CD4-positive, alpha-beta T cell (primary cell): ENCODE measurements around the gene OTULIN. TPM values are rescaled to one million over a fixed set of nuclear protein-coding genes. Genes with fewer than 3 reads are reported as not detected.

ENCODE experiments used
- ATAC-seq: fragments of 200-7000 bp; cut with Tn5 transposase; one replicate; pipeline ENCODE4 v1.10.0; 2022; ENCODE audit warnings: mild to moderate bottlenecking; ENCODE audit not compliant: poor library complexity
- CTCF ChIA-PET: fragments of 350-600 bp; sonication (Branson Sonifier 250); formaldehyde crosslinking; loops from one replicate; lab custom pipeline; 2021; ENCODE audit warnings: antibody characterized with exemption, inconsistent platforms; lab: Charles Lee
- POLR2A ChIA-PET: fragments of 350-600 bp; sonication (Branson Sonifier 250); formaldehyde crosslinking; loops from one replicate; lab custom pipeline; 2021; ENCODE audit warnings: antibody characterized with exemption, inconsistent platforms; lab: Charles Lee
- DNase-seq, 14 experiments: peaks; one replicate each; pipeline ENCODE4 v3.0.0-alpha.2; 2013 to 2020; ENCODE audit warnings: mixed read lengths in 2 of 14
- H3K27ac ChIP-seq, 2 donors: one replicate each; pipeline versions ENCODE4 v1.5.1 to v1.7.0; 2013; ENCODE audit warnings: low read length in 2 of 2, low read depth in 1 of 2, mild to moderate bottlenecking in 1 of 2
- H3K27me3 ChIP-seq, 2 experiments: 1 replicate in 1 of 2; 2 replicates in 1 of 2; pipeline versions ENCODE4 v1.6.1 to v1.7.0; 2013; ENCODE audit warnings: low read length in 2 of 2, control low read depth in 1 of 2, mild to moderate bottlenecking in 1 of 2, moderate library complexity in 1 of 2; ENCODE audit not compliant: insufficient read depth in 2 of 2, control insufficient read depth in 1 of 2
- H3K36me3 ChIP-seq: one replicate; pipeline ENCODE4 v1.6.1; 2013; ENCODE audit warnings: low read length, control low read depth; ENCODE audit not compliant: insufficient read depth
- H3K4me1 ChIP-seq: one replicate; pipeline ENCODE4 v1.6.1; 2013; ENCODE audit warnings: low read length, control low read depth; ENCODE audit not compliant: insufficient read depth
- H3K4me3 ChIP-seq: one replicate; pipeline ENCODE4 v1.5.1; 2013; ENCODE audit warnings: mild to moderate bottlenecking, low read length, moderate library complexity
- H3K9me3 ChIP-seq, 2 experiments: 1 replicate in 1 of 2; 2 replicates in 1 of 2; pipeline versions ENCODE4 v1.6.1 to v1.7.0; 2013; ENCODE audit warnings: low read length in 2 of 2, mild to moderate bottlenecking in 2 of 2, control low read depth in 1 of 2, moderate library complexity in 1 of 2; ENCODE audit not compliant: control insufficient read depth in 1 of 2, insufficient read depth in 1 of 2
- H3K27ac Mint-ChIP-seq: one replicate; pipeline ENCODE4 v1.8.0; 2020; ENCODE audit warnings: mixed read lengths
- H3K27me3 Mint-ChIP-seq: one replicate; pipeline ENCODE4 v1.8.0; 2021; ENCODE audit warnings: mixed read lengths
- H3K36me3 Mint-ChIP-seq: one replicate; pipeline ENCODE4 v1.8.0; 2021; ENCODE audit warnings: low read depth, mixed read lengths
- H3K4me1 Mint-ChIP-seq: one replicate; pipeline ENCODE4 v1.8.0; 2021; ENCODE audit warnings: low read depth, mixed read lengths
- H3K4me3 Mint-ChIP-seq: one replicate; pipeline ENCODE4 v1.8.0; 2020; ENCODE audit warnings: mild to moderate bottlenecking, mixed read lengths
- H3K9me3 Mint-ChIP-seq: one replicate; pipeline ENCODE4 v1.8.0; 2020; ENCODE audit warnings: mixed read lengths
- intact Hi-C, 2 experiments: fragments of 100-400 bp; cut with DNase I in 1 of 2; cut with micrococcal nuclease in 1 of 2; formaldehyde crosslinking; loops; one replicate each; pipeline versions ENCODE4 v1.15.1 to v1.9.0; 2023 to 2025; cut with DNase I, micrococcal nuclease
- total RNA-seq, 174 experiments: library from RNA in 2 of 174; stranded (reverse) in 2 of 174; gene quantifications; one replicate each; pipeline ENCODE4 v1.2.3 and lab custom pipeline; 2021 to 2026
- TF ChIP-seq, protein P1 (sequence below): fragments of 200-600 bp; IDR thresholded peaks from one replicate; pipeline ENCODE4 v1.8.0; 2022; ENCODE audit warnings: antibody characterized with exemption, mild to moderate bottlenecking

OTULIN gene
- total RNA-seq, 2 experiments from 2014 or later: 69.4 to 77.0 TPM

DNA sequence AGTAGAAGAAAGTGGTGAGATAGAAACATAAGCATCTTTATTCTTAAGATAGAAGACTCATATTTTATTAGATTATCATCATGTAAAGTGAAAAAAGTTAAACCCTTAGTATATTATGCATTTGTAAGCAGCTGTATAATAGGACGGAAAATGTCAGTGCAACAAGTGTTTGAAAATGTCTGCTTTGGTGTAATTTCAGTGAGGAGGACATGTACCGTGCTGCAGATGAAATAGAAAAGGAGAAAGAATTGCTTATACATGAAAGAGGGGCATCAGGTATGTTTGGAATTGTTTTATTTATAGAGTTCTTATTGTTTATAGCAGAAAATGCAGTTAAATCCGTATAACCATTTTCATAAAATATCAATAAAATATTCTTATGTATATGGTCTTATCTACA, 8.9 kb downstream of the OTULIN start:
- ATAC-seq (no peak), DNase-seq (no peak)
- TF ChIP-seq, protein P1, sequence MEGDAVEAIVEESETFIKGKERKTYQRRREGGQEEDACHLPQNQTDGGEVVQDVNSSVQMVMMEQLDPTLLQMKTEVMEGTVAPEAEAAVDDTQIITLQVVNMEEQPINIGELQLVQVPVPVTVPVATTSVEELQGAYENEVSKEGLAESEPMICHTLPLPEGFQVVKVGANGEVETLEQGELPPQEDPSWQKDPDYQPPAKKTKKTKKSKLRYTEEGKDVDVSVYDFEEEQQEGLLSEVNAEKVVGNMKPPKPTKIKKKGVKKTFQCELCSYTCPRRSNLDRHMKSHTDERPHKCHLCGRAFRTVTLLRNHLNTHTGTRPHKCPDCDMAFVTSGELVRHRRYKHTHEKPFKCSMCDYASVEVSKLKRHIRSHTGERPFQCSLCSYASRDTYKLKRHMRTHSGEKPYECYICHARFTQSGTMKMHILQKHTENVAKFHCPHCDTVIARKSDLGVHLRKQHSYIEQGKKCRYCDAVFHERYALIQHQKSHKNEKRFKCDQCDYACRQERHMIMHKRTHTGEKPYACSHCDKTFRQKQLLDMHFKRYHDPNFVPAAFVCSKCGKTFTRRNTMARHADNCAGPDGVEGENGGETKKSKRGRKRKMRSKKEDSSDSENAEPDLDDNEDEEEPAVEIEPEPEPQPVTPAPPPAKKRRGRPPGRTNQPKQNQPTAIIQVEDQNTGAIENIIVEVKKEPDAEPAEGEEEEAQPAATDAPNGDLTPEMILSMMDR: no peak
- Histone ChIP-seq H3K4me3 (no peak overlapping the region), H3K27me3 (no peaks in the 10 kb centered on the region), H3K36me3 (peaks cover 20% of the 10 kb centered on the region), H3K27ac (no peak overlapping the region), H3K9me3 (no peaks in the 10 kb centered on the region), H3K4me1 (peaks cover 49% of the 10 kb centered on the region)
- intact Hi-C loops: no loop called here
- H3K36me3 Mint-ChIP-seq: peaks cover 49% of the 10 kb centered on the region
- CTCF ChIA-PET: no interaction called here
- POLR2A ChIA-PET: no interaction called here
- H3K4me1 Mint-ChIP-seq: peaks cover 82% of the 10 kb centered on the region
- H3K27me3 Mint-ChIP-seq: no peaks in the 10 kb centered on the region
- H3K4me3 Mint-ChIP-seq: no peak overlapping the region
- H3K27ac Mint-ChIP-seq: peak overlapping the region; percentile 78
- no peaks in the 10 kb centered on the region for H3K9me3 Mint-ChIP-seq

DNA sequence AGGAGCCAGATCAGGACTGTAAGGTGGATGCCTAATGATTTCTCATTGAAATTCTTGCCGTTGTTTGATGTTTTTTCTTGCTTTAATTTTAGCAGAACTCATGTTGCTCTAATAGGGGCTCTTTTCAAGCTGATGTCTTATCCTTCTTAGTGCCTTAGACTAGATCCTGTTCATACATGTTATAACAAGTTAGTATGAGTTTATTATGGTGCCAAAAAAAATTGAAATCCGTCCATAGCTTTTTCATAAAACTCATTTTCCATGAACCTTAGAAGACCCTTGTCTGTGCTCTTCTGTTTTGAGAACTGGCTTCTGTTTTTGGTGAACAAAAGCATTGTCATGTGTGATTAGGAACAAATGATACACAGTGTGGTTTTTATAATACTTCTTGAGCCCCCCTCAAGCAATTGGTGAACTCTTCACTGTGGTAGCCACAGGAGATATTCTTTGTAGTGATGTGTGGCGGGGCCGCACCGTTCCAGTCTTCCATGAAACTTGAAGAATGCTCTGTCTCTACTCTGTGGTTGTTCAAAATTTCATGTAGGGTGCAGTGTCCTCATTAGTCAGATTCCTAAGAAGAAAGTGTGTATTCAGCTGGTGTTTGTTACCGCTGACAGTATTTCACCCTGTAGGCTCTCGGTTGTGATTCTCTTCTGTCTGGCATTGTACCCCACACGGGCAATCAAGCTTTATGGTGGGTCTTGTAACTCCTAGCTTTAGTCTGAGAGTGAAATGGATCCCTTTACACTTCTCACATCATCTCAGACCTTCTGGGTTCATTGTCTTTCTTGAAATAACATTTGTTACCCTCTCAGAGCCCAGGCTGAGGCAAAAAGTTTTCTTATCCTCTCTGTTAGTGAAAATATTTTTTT, 10.7 kb downstream of the OTULIN start:
- TF ChIP-seq, protein P1: no peak
- POLR2A ChIA-PET: interaction anchor here (0.7 to 3.1 kb wide), 5 partner anchors 8 to 31 kb away, joined by 3 to 12 read pairs (median 3); no protein-coding TSS in a partner anchor

DNA sequence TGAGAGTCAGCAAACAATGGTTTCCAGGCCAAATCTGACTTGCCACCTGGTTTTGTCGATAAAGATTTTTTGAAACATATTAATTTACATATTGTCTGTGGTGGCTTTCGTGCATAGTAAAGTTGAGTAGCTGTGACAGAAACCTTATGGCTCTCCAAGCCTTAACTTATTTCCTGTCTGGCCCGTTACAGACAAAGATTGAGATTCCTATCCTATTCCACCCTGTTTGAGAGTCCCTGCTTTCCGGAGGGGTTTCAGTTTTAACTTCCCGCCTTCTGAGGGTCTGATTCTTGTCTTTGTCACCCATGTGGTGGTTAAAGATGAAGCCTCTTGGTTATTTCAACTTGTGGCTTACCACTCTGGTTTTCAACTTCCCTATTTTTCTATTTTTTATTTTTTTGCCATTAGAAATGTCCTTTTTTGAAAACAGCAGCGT, 11.4 kb downstream of the OTULIN start:
- POLR2A ChIA-PET: interaction anchor here (1.3 to 3.1 kb wide), 3 partner anchors 9 to 31 kb away, joined by 3 to 12 read pairs (median 3); no protein-coding TSS in a partner anchor
- ATAC-seq: peak; percentile 58
- CTCF ChIA-PET: interaction anchor here (1.9 to 2.5 kb wide), 2 partner anchors 9 to 10 kb away, joined by 8 to 10 read pairs; no protein-coding TSS in a partner anchor
- intact Hi-C loops: no loop called here
- Mint-ChIP-seq H3K36me3 (peaks cover 71% of the 10 kb centered on the region), H3K4me1 (peaks cover 73% of the 10 kb centered on the region), H3K27me3 (no peaks in the 10 kb centered on the region), H3K27ac (peak overlapping the region; percentile 85), H3K4me3 (peak overlapping the region; percentile 60), H3K9me3 (no peaks in the 10 kb centered on the region)
- H3K27ac ChIP-seq: peak overlapping the region; percentile 48 to 57
- TF ChIP-seq, protein P1: no peak
- H3K36me3 ChIP-seq: peaks cover 40% of the 10 kb centered on the region
- peak in 3 of 14 experiments; percentile 42 to 52 (median 47) for DNase-seq
- peak overlapping the region; percentile 12 for H3K4me3 ChIP-seq
- no peaks in the 10 kb centered on the region for H3K9me3 ChIP-seq
- H3K4me1 ChIP-seq: peaks cover 35% of the 10 kb centered on the region
- H3K27me3 ChIP-seq: no peaks in the 10 kb centered on the region

More for the DNA sequence above, 10.7 kb downstream of the OTULIN start:
- peaks cover 36% of the 10 kb centered on the region for H3K36me3 ChIP-seq
- DNase-seq (no peak), ATAC-seq (no peak)
- peak overlapping the region; percentile 30 for H3K4me3 Mint-ChIP-seq
- H3K36me3 Mint-ChIP-seq: peaks cover 66% of the 10 kb centered on the region
- peaks cover 78% of the 10 kb centered on the region for H3K4me1 Mint-ChIP-seq
- H3K4me3 ChIP-seq: peak overlapping the region; percentile 12
- H3K9me3 ChIP-seq: no peaks in the 10 kb centered on the region
- peaks cover 40% of the 10 kb centered on the region for H3K4me1 ChIP-seq
- H3K27ac ChIP-seq: peak overlapping the region; percentile 2 to 57
- H3K27me3 ChIP-seq: no peaks in the 10 kb centered on the region
- intact Hi-C loops: no loop called here
- no peaks in the 10 kb centered on the region for H3K27me3 Mint-ChIP-seq
- H3K27ac Mint-ChIP-seq: peak overlapping the region; percentile 85
- no peaks in the 10 kb centered on the region for H3K9me3 Mint-ChIP-seq
- CTCF ChIA-PET: interaction anchor here (1.1 to 2.5 kb wide), 3 partner anchors 9 to 195 kb away, joined by 3 to 10 read pairs (median 8); no protein-coding TSS in a partner anchor
